Colonic mucosa (tissue), 4 donors: ENCODE data around the gene CCNE1. TPM values are rescaled to one million over a fixed set of nuclear protein-coding genes. Genes with fewer than 3 reads are reported as not detected.

Experiments used
- DNase-seq: peaks from one replicate; pipeline ENCODE4 v3.0.0-alpha.2; 2020
- H3K27ac ChIP-seq: fragments of 200-600 bp; one replicate; pipeline ENCODE4 v1.8.0; 2021
- H3K27me3 ChIP-seq: fragments of 200-600 bp; one replicate; pipeline ENCODE4 v1.8.0; 2021
- H3K36me3 ChIP-seq: fragments of 200-600 bp; one replicate; pipeline ENCODE4 v1.8.0; 2021
- H3K4me1 ChIP-seq: fragments of 200-600 bp; one replicate; pipeline ENCODE4 v1.8.0; 2021; ENCODE audit warnings: mild to moderate bottlenecking
- H3K4me3 ChIP-seq: fragments of 200-600 bp; one replicate; pipeline ENCODE4 v1.8.0; 2021
- H3K9ac ChIP-seq, 2 donors: one replicate each; pipeline ENCODE4 v1.7.0; 2013; ENCODE audit warnings: control low read depth in 2 of 2, low read depth in 2 of 2, low read length in 2 of 2
- H3K9me3 ChIP-seq: fragments of 200-600 bp; one replicate; pipeline ENCODE4 v1.8.0; 2021
- CTCF ChIP-seq: fragments of 200-600 bp; IDR thresholded peaks from one replicate; pipeline ENCODE4 v1.8.0; 2022; ENCODE audit warnings: antibody characterized with exemption, mild to moderate bottlenecking
- intact Hi-C: fragments of 100-400 bp; cut with DNase I; formaldehyde crosslinking; loops from one replicate; pipeline ENCODE4 v1.14.1; 2022
- total RNA-seq, 2 donors: library from RNA; stranded (reverse); fragmentation: NEBNext Ultra II Directional in 1 of 2; extraction: Animal tissue kit (Norgen Biotek cat#: 25700) in 1 of 2; gene quantifications; one replicate each; pipeline ENCODE4 v1.2.1, GENCODE V29; 2021
- donor health status: healthy.
- donor health status: DM: no; HTN: no; CAD: no.
- donor health status: DM: no; HTN: no; CAD: no.

The CCNE1 gene
- total RNA-seq, 2 donors from 2014 or later = 5.1 to 10.6 TPM

GRCh38 chr19:29768166-29768565 is 43.6 kb upstream of the CCNE1 start:
- no peak for TF ChIP-seq CTCF
- no peaks in the 10 kb centered on the region for H3K4me1 ChIP-seq
- intact Hi-C loops = loop anchor here (5.0 kb wide), 1 partner anchor 104 kb away; no protein-coding TSS in a partner anchor
- H3K4me3 ChIP-seq = no peak overlapping the region
- no peak for DNase-seq
- H3K9me3 ChIP-seq = no peaks in the 10 kb centered on the region
- no peak overlapping the region for H3K27ac ChIP-seq
- no peaks in the 10 kb centered on the region for H3K27me3 ChIP-seq
- no peak overlapping the region for H3K9ac ChIP-seq
- H3K36me3 ChIP-seq = no peaks in the 10 kb centered on the region

GRCh38 chr19:29769997-29770396 is 41.8 kb upstream of the CCNE1 start:
- Histone ChIP-seq H3K4me1 (no peaks in the 10 kb centered on the region), H3K36me3 (no peaks in the 10 kb centered on the region), H3K9me3 (no peaks in the 10 kb centered on the region), H3K4me3 (no peak overlapping the region), H3K9ac (no peak overlapping the region), H3K27ac (no peak overlapping the region), H3K27me3 (no peaks in the 10 kb centered on the region)
- DNase-seq = no peak
- intact Hi-C loops = loop anchor here (5.0 kb wide), 1 partner anchor 102 kb away; no protein-coding TSS in a partner anchor
- TF ChIP-seq CTCF = no peak

GRCh38 chr19:29770648-29771047 is 41.1 kb upstream of the CCNE1 start:
- intact Hi-C loops = no loop called here

GRCh38 chr19:29771708-29772414 is 39.9 kb upstream of the CCNE1 start:
- no peak overlapping the region for H3K4me3 ChIP-seq
- no peaks in the 10 kb centered on the region for H3K4me1 ChIP-seq
- TF ChIP-seq CTCF = peak; percentile 54
- intact Hi-C loops = no loop called here
- no peaks in the 10 kb centered on the region for H3K36me3 ChIP-seq
- no peaks in the 10 kb centered on the region for H3K9me3 ChIP-seq
- no peaks in the 10 kb centered on the region for H3K27me3 ChIP-seq
- DNase-seq = peak; percentile 33
- H3K27ac ChIP-seq = no peak overlapping the region
- H3K9ac ChIP-seq = no peak overlapping the region

More at GRCh38 chr19:29770648-29771047, 41.1 kb upstream of the CCNE1 start:
- Histone ChIP-seq H3K27ac (no peak overlapping the region), H3K4me1 (no peaks in the 10 kb centered on the region), H3K27me3 (no peaks in the 10 kb centered on the region), H3K9ac (no peak overlapping the region), H3K9me3 (no peaks in the 10 kb centered on the region), H3K36me3 (no peaks in the 10 kb centered on the region), H3K4me3 (no peak overlapping the region)
- TF ChIP-seq CTCF = no peak
- no peak for DNase-seq

- intact Hi-C loops = no loop called here
- no peaks in the 10 kb centered on the region for H3K4me1 ChIP-seq
- no peak overlapping the region for H3K9ac ChIP-seq
- no peak for TF ChIP-seq CTCF
- no peaks in the 10 kb centered on the region for H3K9me3 ChIP-seq
- no peaks in the 10 kb centered on the region for H3K36me3 ChIP-seq
- no peaks in the 10 kb centered on the region for H3K27me3 ChIP-seq
- no peak overlapping the region for H3K4me3 ChIP-seq
- DNase-seq = no peak
- no peak overlapping the region for H3K27ac ChIP-seq
Observed at GRCh38 chr19:29772696-29773095, 39.1 kb upstream of the CCNE1 start.
